HG03457 (cell line): ENCODE results near the gene ITGA5.

Experiments
- ATAC-seq: cut with Tn5 transposase; IDR thresholded peaks from one replicate; pipeline ENCODE4 v1.9.1; 2021; ENCODE audit warnings: moderate number of reproducible peaks; ENCODE audit not compliant: unreplicated experiment

Gene ITGA5

DNA sequence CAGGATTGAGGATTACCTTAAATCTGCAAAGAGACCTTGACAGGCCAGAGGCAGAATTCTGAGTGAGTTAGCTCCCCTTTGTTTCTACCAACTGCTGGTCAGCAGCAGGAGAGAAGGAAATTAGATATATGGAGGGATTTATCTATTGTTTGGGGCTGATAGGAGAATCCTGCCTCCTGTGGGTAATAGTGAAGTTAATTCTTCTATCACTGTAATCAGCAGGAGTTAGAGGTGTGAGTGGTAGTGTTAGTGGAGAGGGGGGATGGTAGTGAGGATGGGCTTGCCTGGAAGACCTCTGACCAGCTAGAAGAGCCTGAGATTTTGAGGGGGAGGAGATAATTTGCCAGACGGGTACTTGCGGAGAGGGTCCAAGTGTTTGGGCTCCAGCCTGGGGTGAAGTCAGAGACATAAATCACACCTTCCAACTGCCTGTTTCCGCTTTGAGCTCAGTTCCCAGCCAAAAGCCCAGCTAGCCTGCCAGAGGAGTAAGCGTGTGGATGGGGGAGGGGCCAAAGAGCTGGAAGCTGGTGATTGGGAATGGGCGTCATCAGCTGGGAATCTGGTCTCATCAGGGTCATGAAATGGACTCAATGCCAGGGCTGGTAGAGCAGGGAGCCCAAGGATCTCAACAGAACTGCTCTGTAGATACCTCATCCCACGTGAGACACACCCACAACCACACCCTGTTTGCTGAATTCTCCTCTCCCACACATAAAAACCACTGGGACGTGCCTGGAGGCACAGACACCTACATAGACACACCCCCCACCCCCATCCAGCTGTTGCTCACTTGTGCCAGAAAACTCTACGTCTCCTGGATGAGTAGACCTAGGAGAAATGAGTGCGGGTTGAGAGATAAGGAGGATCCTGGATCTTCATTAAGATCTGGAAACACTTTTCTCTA lies 13.1 kb upstream of the ITGA5 start:
- ATAC-seq = no peak

DNA sequence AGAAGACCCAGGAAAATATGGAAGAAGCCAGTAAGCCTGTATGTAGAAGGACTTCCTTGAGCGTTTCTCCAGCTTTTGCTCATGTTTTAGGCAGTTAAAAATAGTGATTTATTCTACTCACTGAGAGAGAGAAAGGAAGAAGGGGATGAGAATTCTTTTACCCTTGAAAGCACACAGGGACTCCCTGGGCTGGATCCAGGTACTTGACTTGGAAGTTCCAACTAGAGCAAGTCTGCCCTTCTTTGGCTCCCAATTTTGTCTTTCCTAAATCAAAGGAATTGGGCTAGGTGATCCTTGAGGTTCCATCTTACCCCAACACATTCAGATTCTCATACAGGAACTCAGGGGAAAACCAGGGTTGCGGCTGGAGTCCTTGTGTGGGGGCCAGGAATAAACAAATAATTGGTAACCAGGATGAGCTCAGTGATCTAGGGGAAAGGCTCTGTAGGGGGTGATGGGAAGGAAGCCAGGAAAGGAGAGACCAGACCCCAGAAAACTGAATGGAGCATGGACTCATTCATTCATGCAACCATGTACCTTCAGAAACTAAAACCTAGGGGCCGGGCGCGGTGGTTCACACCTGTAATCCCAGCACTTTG lies 11.5 kb upstream of the ITGA5 start:
- ATAC-seq = no peak

DNA sequence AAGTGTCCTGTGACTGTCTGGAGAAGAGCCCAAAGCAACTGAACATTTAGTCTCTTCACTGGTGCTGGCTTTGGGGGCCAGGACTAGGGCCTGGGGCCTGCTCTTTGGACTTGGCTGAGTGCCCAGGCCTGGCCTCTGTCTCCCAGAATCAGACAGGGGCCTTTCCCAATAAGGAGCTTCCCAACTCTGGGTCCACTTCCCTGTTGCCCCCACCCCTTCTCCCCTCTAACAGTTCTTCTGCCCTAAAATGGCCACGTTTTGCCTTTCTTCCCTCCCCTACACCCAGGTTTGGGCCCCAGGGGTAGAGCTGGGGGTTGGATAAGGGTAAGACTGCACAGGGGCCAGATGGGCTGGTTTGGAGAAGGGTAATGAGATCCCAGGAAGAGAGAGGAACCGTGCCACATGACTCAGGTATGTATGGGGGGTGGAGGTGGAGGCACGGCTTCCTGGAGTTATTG lies 10.0 kb upstream of the ITGA5 start:
- ATAC-seq = no peak

DNA sequence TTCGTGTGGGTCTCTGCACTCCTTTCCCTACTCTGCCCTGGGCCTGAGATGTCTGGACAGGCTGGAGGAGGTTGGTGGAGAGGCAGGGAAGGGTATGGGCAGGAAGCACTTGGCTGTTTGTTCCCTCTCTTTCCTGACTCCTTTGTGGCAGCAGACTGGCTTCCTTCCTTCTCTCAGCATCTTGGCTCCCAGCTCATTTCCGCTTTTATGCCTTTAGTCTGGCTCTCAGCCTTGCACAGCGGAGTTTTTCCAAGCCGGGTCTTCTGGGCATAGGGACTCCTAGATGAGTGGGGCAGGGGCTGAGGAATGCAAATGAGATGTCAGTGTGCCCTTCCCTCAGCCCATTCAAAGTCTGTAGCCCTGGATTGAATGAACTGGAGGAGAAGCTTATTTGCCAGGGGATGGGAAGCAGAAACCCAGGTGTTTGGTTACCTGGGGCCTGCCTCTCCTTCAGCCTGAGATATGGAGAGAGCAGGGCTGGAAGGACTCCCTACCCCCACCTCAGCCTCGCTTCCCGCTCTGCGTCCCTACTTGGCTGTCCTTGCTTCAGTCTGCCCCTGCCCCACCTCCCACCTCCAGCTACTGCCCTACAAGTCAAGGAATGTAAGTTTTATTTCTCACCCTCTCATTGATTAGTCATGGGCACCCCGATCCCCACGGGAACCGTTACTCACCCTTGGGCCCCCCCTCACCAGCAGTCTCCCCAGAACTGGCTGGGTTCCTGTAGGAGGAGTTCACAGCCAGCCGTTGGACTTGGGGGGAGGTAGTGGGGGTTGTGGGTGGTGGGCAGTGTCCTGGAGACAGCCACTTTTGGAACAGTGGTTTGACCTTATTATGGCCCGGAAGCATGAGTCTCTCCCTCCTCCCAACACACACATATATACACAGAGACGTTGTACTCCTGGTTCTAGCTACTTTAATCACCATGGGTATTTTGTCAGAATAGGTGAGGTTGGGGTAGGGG lies 9.3 kb upstream of the ITGA5 start:
- no peak for ATAC-seq

GRCh38 chr12:54427106-54427505 lies 8.0 kb upstream of the ITGA5 start:
- no peak for ATAC-seq

DNA sequence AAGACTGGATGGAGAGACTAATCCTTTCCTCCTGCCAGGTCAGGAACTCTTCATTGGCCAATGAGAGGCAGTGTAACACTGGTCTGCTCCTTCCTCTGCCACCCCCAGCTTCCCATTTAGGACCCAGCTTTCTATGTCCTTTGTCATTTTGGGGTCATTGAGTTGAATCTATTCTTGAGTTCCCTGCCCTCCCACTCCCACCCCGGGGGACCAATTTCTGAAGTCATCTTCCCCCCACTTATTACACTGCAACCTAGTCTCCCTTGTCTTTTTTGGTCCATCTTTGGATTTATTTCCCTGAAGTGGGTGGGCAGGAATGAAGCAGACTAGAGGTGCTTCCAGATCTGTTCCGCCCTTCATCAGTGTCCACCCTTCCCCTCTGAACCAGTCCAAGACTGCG lies 7.6 kb upstream of the ITGA5 start:
- ATAC-seq = no peak

GRCh38 chr12:54425702-54426101 lies 6.6 kb upstream of the ITGA5 start:
- no peak for ATAC-seq

- no peak for ATAC-seq
These were observed 5.2 kb upstream of the ITGA5 start for GRCh38 chr12:54424224-54424623.

DNA sequence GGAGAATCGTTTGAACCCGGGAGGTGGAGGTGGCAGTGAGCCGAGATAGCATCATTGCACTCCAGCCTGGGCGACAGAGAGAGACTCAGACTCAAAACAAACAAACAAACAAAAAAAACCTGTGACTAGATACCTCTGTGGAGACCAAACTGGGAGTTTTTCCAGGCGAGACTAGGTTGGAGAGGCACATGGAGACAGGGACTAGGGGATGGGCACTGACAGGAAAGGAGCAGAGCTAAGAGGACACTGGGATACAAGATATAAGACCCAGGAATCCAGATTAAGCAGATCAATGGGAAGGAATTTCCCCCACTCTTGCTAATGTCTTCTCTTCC lies 4.7 kb upstream of the ITGA5 start:
- no peak for ATAC-seq

GRCh38 chr12:54421879-54422250 lies 2.8 kb upstream of the ITGA5 start:
- ATAC-seq = no peak

DNA sequence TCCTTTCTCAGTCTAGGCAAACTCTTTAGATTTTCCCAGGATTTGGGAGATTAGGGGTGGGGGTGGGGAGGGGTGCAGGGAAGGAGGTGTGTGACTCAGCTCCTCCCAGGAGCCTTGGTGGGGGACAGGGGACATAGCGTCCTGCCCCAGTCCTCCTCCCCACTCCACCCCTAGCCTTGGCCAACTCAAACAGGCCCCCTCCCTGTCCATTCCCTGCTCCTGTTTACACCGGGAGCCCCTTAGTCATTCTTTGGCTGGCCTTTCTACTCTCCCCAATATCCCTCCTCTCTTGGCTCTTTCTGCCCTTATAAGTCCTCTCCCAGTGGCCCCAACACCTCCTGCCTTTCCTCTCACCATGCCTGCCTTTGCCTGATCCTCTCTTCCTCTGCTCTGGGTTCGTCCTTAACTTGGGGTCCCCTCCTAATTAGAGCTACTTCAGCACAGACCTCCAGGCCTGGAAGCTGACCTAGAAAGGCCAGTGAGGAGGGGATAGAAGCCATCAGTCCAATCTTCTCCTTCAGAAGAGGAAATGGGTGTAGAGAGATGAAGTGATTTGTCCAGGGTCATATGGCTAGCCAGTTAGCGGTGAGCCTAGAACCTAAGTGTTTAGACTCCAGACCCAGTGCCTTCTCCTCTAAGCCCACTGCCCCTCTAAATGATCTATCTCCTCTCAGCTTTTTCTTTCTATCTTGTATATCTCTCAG lies 2.3 kb upstream of the ITGA5 start:
- no peak for ATAC-seq

GRCh38 chr12:54420766-54421144 lies 1.7 kb upstream of the ITGA5 start:
- no peak for ATAC-seq

GRCh38 chr12:54418441-54419087 lies 502 bp downstream of the ITGA5 start:
- no peak for ATAC-seq

GRCh38 chr12:54417712-54418440 lies 1.2 kb downstream of the ITGA5 start:
- ATAC-seq = no peak

- ATAC-seq = no peak
These were observed 2.1 kb downstream of the ITGA5 start for GRCh38 chr12:54416687-54417603.

DNA sequence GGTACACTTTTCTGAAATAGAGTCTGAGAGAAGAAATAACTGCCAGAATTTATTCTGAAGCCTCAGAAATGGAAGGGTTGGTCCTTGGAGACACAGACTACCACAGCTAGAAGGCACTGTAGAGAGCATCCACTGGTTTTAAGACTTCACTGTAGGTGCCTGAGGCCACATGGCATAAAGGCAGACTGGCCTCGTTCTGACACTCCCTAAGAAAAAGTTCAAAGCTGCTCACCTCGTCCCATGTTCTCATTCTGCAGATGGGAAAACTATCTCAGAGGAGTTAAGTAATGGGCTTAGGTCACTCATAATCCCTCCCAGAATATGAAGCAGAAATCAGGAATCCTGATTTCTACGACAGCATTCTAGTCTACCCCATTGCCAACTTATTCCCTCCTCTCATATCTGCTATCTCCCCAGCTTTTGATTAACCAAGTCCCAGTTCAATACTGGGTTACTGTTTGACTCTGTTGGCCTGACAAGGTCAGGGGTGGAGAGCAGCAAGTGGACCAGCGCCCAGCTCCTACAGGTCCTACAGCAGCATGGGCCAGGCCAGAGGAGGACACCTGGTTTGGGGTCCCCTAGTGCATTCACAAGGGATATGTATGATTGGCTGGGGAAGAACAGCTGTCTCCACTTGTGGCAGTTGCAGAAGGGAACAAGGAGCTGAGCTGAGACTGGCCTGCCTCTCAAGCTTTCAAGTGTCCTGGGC lies 3.7 kb downstream of the ITGA5 start:
- no peak for ATAC-seq

DNA sequence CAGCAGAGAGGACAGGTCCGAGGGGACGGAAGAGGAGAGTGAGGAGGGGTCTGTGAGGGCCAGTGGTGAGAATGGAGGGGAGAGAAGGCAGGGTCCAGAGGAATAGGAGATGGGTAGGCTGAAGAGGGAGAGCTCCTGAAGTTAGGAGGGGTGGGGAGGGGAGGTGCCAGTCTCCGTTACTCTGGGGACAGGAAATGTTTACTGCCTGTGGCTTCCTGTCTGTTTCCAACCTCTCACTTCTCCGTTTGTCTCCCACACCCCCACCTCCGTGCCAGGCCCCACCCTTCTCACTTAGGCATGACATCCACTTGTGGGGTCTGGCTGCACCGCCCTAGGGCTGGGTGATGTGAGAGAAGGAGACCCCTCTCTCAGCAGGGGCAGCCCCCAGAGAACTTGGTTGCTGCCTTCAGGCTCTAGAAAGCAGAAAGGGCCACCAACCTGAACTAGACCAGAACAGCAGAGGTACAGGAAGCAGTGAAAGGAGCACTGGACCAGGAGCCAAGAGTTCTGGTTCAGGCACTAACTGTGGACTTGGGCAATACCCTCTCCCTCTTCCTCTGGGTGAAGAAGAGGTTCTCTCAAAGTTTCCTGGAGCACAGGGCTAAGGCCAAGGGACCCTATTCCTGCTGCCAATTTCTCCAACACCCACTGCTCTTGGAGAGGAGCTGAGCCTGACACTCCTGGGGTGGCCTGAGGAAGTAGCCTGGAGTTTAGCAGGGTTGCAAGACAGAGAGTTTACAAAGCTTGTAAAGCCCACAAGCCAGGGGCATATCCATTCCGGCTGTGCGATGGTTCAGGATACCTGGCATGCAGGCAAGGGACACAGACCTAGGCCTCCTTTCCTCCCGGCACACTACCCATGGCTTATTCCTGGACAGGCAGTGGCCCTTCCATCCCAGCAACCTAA lies 5.5 kb downstream of the ITGA5 start:
- no peak for ATAC-seq
